ENCODE data around the gene MTCL1.

Gene MTCL1

DNA sequence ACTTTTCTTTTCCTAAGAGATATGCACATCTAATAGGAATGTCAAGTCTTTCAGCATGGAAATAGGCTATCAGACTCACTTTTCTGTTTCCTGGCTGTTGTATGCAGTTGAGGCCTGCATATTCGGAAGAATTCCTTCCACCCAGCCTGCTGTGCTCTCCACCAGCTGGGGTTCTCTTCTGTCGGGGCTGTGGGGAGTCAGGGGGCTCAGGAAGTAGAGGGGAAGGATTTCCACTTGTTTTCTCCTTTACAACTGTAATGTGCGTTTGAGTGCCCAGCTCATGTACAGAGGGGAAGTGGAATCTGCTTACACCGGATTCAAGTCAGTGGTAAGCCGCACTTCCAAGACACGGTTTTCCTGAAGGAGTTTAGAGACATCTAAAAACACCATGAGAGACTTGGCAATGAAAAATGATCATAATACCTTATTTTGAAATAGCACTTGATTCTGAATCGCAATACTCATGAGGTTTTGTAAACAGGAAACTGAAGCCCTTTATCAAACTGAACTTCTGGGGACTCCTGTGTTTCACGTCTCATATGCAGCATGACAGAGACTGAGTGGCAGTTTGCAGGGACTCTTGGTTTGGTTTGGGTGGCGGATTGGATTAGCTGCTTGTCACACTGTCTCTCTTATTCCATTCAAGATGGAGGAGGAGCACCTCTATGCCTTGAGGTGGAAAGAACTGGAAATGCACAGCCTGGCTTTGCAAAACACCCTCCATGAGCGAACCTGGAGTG is 90.4 kb downstream of the MTCL1 start:
- no peak for DNase-seq

DNA sequence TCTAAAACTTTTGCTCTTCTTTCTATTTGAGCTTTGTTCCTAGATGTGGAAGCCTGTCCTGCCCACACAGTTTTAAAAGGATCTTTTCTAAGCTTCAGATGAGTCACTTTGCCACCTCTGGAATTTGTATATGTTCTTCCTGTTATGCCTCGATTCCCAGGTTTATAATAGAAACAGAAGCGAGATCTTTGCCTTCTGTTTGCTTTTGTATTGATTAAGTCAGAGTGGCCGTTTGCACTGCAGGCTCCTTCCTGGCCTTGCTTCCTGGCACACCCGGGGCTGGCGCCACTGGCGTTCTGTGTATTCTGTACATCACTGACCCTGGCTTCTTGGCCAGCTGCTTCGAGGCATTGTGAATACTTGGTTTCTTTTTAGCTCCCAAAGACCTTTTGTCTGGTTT is 91.8 kb downstream of the MTCL1 start:
- DNase-seq, result no peak

DNA sequence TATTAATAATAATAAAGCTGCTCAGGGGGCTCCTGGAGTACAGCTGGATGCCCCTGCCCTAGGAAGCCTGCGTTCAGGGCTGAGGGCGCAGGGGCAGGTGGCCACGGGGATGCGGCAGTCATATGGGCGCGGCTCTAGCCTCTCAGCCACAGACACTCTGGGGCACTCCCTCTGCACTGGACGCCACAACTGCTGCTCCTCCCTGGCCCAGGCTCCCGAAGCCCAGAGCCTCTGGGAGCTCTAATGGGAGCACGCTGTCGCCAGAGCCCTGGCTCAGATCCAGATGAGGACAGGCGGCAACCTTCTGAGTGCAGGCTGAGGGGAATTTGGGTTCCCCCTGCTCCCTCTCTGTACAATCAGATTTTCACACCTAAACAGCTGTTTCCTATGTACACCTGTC is 93.6 kb downstream of the MTCL1 start:
- no peak for DNase-seq

DNA sequence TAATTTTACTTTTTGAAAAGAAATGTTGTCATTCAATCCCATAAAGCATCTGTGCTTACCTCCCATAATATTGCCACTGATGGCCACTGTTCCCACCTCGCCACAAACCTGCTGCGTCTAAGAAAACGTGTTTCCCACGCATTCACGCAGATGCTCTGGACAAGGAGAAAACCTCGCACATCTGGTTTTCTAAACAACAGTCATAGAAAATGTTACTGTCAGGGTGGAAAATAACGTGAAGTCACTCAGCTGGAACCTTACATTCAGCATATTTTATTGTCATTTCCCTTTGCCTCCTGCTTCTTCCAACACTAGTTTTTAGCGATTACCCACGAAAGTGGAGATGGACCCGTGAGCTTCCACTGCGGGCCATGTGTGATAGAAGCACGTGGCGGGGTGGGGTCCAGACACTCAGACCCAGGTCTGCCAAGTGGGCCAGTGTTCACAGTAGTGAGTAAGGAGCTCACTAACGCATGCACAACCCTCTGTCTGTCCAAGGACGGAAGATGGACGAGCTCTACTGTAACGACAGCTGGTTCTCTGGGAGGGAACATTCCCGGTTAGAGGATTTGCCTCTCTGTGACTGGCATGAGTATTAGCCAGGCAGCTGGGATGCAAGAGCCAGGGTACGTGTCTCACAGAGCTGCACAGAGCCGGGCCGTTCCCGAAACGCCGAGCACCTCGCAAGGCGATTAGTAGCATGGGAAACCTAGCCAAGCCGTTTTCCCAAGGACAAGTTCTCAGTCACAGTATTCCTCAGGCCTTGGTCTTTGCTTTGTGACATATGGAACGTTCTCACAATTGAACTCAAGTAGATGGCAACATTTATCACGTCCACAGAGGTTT is 94.5 kb downstream of the MTCL1 start:
- no peak for DNase-seq

DNA sequence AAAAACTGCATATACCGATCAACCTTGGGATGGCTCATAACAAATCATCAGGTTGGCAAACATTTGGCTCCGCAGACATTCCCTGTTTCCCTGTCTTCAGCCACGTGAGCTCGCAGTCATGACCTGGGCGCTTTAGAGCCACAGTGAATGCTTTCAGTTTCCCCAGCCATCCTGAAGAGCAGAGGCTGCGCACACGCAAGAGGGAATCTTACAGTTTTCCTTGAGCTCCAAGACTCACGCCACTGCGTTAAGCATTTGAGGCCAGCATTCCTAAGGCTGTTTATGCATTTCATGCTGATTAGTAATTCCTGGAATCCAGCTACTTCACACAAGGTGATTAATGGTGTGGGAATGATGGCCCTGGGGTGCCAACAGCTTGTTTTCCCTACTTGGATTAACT is 95.1 kb downstream of the MTCL1 start:
- no peak for DNase-seq

DNA sequence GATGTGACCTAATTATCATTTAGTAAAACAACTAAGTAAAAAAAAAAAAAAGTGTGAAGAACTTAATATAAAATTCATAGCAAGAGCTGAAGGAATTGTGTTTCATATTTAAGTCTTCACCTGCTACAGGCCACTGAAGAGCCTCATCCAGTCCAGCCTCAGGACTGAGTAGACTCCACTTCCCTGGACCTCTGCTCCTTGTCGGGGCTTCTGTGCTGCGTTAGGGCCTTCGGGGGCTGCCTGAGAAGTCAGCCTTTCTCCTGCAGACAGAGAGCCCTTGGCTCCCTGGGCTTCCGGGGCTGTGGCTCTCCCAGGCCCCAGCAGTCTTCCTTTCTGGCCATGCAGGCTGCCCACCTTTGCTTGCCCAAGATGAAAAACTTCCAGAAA is 95.5 kb downstream of the MTCL1 start:
- no peak for DNase-seq

DNA sequence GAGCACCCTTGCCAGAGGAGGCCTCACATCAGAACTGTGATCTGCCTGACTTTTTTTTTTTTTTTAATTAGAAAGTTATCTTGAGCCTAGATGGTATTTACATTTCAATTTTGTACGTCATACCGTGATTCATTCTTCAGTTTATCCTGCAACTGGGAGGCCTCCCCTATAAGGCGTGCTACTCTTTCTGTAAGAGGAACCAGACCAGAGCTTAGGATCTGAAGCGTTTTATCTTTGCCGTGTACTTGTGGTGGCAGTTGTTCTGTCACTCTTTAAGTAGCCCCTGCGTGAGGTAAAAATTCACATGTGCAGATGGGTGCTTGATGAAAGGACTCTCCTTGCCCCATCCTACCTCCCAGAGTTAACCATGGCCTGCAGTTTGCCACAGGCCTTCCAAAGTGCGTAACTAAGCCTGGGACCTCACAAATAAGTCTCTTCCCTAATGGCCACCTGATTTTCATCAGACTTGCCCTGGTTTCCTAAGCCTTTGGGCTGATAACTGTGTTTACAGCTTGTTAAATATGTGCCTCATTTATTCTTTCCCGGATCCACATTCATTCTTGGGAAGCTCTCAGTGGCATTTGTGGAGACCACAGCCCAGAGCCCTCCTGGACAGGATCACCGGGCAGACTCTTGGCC is 96.0 kb downstream of the MTCL1 start:
- DNase-seq, result no peak

DNA sequence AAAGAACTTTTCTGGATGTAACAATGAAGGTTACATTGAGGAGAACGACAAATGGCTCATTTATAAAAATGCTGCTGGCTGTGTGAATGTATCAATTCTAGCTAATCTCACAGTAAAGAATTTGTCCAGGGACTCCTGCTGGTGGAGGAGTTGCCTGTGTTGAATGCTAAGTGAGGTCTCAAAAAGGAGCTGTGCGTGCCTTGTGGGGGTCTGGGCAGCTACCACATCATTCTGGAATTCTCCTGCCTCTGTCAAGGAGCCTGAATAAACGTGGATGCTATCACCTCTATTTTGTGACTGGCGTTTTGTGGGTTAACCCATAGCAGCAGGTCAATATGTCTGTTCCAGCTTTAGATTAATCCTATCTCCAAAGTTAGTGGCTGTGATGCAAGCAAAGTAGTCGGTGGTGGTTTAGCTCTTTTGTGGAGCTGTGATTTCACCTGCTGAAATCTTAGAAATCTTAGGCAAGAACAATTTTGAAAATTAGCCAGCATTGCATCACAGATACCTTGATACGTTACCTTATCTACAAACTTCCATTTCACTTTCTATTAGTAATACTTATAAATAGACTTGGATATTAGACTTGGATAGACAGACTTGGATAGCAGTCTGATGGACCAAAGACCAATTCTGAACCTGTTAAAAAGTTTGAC is 96.8 kb downstream of the MTCL1 start:
- no peak for DNase-seq

DNA sequence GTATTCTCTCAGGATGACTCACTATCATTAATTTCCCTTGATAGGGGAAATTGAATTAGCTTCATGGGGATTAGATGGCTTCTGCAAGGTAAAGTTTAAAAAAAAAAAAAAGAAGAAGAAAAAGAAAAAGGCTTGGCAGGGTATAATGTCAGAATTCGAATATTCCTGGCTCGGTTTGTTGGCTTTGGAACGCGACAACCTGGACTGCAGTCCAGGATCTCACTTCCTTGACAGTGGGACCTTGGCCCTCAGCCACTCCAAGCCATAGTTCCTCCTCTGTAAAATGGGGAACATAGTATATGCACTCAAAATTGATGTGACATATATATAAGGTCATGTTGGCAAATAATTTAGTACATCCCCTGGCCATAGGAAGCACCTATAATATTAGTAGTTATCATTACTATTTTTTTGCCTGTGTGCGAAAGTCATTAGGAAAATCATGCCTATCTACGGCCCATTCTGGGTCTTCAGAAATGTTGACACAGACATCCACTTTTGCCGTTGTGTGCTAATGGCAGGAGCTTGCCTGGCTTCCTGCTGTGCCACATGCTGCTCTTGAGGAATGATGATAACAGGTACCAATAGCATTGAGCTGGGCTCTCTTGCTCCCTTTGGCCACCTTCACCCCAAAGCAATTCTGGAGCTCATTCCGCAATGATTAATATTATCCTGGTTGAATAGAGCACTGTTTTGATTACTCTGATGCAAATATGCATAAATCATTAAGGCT is 97.9 kb downstream of the MTCL1 start:
- no peak for DNase-seq

DNA sequence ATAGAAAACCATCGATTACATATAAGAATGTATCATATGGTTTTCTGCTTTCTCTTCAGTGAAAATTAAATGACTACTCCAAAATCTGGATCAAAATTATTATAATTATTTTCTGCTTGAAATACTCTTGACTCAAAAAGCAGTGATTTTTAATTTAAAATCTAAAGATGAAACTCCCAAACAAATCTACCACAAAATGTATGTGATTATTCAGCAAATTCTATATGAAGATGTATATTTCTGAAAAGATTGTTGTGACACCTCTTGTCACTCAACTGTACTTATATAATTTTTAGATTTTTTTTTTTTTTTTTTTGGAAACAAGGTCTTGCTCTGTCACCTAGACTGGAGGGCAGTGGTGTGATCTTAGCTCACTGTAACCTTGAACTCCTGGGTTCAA is 98.6 kb downstream of the MTCL1 start:
- DNase-seq, result no peak

DNA sequence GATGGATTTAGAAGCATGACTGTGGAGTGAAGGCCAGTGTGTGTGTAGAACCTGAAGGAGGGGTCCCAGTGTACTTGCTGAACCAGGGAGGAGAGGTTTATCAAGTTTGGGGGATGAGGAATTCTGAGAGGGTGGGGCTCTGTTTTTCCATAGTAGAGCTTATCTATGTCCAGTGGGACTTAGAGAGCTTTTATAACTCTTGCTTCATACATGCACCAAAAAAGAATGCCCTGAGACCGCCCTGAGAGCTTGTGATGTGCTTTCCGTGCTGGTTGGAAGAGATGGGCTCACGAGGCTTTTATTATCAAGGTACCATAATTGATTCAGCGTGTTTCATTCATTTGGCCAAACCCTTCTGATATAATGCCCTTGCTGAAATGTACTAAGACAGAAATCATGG is 100.2 kb downstream of the MTCL1 start:
- no peak for DNase-seq

DNA sequence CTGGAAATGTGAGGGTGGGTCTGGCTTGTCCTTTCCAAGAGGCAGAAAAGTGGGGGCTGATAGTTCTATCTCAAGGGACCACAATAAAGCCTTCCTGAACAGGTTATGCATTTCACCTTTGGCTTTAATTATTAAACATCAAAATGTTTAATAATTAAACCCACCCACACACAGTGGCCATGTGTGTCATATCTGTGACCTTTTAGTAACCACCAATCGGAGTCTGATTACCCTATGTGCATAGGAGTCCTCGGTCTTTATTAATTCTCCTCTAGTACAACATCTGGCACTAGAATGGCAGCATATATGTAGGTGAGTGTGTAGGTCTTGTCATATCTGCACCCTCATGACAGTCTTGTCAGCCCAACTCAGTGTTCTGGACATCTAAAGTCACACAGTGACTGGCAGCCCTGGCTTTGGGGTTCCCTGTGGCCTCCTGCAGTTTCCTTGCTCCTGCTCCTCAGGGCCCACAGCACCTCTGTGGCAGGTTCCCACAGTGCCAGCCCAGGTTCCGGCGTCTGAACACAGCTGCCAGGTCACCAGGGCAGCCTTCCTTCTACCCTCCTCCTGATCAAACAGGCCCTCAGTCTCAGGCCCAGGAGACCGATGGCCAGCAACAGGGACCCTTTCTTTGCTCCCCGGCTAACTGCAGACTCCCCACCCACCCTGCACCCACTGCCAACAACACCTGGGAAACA is 100.9 kb downstream of the MTCL1 start:
- no peak for DNase-seq

DNA sequence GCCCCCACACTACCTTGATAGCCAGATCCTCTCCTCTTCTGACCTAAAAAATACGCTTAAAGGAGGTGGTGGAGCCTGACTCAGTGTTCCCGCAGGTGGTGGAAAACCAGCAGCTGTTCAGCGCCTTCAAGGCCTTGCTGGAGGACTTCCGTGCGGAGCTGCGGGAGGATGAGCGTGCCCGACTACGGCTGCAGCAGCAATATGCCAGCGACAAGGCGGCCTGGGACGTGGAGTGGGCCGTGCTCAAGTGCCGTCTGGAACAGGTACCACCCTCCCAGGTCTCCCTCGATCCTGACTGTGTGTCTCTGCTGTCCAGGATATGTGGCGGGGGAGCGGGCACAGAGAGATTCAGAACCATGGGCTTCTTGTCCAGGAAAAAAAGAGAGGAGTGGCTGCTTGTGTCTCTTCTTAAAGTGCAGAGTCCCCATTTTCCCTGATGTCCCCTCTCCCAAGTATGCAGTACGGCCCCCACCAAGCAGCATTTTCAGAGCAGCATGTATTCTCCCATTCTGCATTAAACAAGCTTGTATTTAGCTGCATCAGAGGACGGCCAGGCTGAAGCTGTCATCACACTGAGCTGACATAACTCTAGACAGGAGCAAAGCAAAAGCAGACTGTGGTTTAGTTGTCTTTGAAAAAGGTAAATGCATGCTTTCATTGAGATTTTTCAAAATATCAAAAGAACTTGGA is 101.6 kb downstream of the MTCL1 start:
- no peak for DNase-seq

DNA sequence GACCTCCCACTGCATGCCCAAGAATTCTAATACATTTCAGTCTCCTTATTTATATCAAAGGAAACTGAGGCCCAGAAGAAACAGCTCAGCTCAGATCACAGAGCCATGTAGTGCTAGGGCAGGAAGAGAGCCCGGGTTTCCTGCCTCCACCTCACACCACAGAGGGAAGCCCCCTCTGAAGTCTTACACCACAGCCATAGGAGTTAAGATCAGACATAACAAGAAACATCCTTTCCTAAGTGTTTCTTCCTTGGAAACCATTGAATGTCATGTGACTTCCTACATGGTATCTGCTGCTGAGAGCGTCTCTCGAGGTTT is 102.1 kb downstream of the MTCL1 start:
- no peak for DNase-seq

DNA sequence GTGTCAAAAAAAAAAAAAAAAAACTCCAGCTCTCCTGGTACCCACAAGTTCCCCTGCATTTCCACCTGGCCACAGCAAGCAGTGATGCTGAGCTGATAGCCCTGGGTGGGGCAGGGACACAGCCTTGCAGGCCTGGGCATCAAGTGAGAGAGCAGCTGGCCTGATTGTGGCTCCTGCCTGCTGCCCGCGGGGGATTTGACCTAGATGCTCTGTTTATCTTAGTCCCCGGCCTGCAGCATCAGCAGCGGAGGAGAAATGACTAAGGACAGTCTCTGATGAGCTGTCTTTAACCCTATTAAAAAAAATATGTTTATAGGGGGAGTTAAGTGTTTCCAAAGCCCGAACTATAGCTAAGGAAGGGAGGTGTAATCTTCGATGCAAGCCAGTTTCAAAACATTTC is 102.6 kb downstream of the MTCL1 start:
- DNase-seq, result no peak

DNA sequence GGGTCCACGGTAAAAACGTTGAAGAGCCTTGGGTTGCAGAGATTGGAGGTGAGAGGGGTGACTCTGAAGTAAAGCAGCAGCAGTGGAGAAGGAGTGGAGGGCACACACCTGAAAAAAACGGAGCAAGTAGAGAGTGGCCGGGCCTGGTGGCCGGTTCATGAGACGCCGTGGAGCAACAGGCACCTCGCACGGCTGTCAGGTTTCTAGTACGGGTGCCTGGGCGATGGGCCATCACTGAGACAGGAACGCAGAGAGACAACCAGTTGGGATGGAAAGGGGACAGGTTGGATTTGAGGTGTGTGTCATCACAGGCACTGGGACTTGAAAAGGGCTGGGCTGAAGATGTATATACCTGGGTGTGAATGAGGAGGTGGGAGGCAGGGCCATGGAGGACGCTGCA is 104.2 kb downstream of the MTCL1 start:
- no peak for DNase-seq

DNA sequence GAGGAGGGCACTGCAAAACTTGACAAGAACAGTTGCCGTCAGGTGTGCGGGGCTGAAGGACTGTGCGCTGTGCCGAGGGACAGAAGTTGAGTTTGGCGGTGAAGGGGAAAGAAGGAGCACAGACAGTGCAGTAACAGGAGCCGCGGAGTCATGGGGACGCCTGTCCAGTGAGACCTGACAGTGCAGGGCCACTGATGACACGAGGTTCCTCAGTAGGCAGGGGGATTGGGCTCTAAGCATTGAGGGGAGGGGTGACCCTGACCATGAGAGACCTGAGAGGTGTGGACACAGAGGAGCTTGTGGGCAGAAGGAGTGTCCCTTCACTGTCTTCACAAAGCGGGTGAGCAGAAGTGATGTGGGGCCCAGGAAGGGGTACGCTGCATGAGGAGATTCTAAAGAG is 104.8 kb downstream of the MTCL1 start:
- DNase-seq, result no peak

DNA sequence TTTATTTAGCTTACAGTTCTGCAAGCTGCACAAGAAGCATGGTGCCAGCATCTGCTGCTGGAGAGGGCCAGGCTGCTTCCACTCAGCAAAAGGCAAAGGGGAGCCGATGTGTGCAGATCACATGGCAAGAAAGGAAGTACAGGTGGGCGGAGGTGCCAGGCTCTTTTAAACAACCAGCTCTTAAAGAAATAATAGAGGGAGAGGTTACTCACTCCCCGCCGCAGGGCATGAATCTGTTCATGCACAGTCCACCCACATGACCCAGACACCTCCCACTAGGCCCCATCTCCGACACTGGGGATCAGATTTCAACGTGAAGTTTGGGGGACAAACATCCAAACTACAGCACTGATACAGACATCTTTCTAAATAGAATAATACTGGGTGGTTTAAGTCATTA is 105.8 kb downstream of the MTCL1 start:
- no peak for DNase-seq

DNA sequence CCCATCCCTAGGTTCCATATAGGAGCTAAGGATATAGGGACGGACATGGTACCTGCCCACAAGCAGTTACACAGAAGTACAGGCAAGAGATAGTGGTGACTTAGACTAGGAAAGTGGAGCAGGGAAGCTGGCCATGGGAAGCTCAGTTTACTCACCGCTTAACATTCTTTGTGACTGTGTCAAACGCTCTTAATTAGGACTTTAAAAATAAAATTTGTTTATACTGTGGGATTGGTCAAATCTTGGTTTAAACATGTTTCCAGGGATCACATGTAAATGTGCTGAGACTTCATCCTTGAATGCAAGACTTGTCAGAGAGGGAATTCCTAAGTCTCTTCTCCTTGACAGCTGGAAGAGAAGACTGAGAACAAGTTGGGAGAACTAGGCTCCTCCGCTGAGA is 107.3 kb downstream of the MTCL1 start:
- no peak for DNase-seq

DNA sequence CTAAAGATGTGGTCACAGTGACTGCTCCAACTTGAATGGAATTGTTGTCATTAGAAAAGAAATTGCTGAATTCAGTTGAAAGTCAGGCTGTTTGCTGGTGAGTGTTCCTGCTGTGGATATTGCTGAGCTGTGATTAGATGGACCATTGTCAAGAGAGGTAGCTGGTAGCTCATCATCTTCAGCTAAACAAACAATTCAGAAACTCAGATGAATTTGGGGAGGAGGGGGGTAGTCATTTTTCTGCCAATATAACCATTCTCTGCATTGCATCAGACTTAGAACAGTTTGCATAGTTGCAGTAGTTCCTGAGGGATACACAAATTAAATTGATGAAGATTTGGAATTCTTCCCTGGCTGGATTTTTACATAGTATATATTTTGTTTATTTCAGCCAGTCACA is 108.3 kb downstream of the MTCL1 start:
- DNase-seq, result no peak

DNA sequence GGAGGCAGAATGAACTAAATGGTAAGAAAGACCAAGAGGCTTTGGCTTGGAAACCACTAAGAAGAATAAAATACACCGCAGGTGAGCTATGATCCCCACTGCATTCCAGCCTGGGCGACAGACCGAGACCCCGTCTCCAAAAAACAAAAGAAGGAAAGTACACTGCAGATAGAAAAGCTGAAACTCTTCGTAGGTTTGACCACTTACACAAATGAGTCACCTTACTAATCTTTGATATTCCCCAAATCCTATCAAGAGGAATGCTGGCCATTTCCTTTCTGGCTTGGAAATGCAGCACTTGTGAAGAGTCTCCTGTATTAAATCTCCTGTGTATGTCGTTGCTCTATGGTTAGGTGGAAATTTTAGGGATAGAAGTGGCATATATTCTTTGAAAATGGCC is 108.8 kb downstream of the MTCL1 start:
- DNase-seq, result no peak

DNA sequence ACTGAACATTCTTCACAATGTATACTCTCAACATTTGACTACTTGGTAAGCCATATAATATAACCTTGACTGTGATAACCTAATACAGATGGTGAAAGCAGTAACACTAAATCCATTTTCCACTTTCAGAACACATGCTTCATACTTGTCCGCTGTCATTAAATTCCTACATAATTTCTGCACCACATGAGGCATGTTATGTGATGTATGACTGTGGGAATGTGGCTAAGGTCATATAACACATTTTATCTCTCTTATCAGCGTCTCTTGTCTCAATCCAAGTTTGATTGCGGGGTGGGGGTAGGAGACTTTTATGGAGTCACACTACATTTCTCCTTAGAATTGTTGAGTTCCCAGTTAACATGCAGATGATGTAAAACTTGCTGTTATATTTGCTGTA is 110.9 kb downstream of the MTCL1 start:
- no peak for DNase-seq
